ENCODE results near the gene IGFL2. TPM values are rescaled to one million over a fixed set of nuclear protein-coding genes. Genes with fewer than 3 reads are reported as not detected.

IGFL2 gene
- total RNA-seq, 1 experiment from 2014 or later, result not detected

GRCh38 chr19:46186101-46186716 lies 38.2 kb downstream of the IGFL2 start:
- H3K27ac ChIP-seq (ENCODE audit: low read length), result no peak overlapping the region
- H3K4me1 ChIP-seq (ENCODE audit: control insufficient read depth, insufficient read depth, low read length), result no peaks in the 10 kb centered on the region
- DNase-seq (ENCODE audit: low read depth, low spot score) (no peak), ATAC-seq (no peak)
- BruUV-seq (replicated peaks), result no TSS peak
- no peak for TF ChIP-seq SIN3A (IDR thresholded peaks at IDR 0.05; ENCODE audit: borderline replicate concordance, insufficient read depth, low read depth, low read length)
- no peak for TF ChIP-seq REST (IDR thresholded peaks at IDR 0.05; ENCODE audit: insufficient read depth in 1 of 2, low read depth in 2 of 2, low read length in 1 of 2)
- TF ChIP-seq TCF7L2 (IDR thresholded peaks at IDR 0.05; ENCODE audit: low read depth, low read length), result no peak
- TF ChIP-seq CTCF (IDR thresholded peaks at IDR 0.05), result no peak
- TF ChIP-seq POLR2AphosphoS5 (IDR thresholded peaks at IDR 0.05; ENCODE audit: low read depth, low read length), result no peak
- no peaks in the 10 kb centered on the region for H3K9me3 ChIP-seq (ENCODE audit: control insufficient read depth, insufficient read depth, low read depth, low read length)
- intact Hi-C loops (cut with micrococcal nuclease; ENCODE audit: unreplicated experiment), result no loop called here
- H3K27me3 ChIP-seq (ENCODE audit: control insufficient read depth, insufficient read depth, low read length), result no peaks in the 10 kb centered on the region; the same call in 1 of the 2 replicates
- POLR2A ChIA-PET, result no interaction called here
- no peaks in the 10 kb centered on the region for H3K36me3 ChIP-seq (ENCODE audit: control insufficient read depth, insufficient read depth, low read length)
- CTCF ChIA-PET, result no interaction called here
- in situ Hi-C loops (cut with HindIII; ENCODE audit: low pct_unique_long_range_greater_than_20kb, low sequenced_read_pairs), result no loop called here
- H3K4me3 ChIP-seq (ENCODE audit: low read depth in 2 of 2, low read length in 2 of 2), result no peak overlapping the region

GRCh38 chr19:46186717-46187101 lies 38.7 kb downstream of the IGFL2 start:
- H3K36me3 ChIP-seq (ENCODE audit: control insufficient read depth, insufficient read depth, low read length), result no peaks in the 10 kb centered on the region
- H3K4me1 ChIP-seq (ENCODE audit: control insufficient read depth, insufficient read depth, low read length), result no peaks in the 10 kb centered on the region
- ChIA-PET POLR2A (no interaction called here), CTCF (no interaction called here)
- BruUV-seq (replicated peaks), result no TSS peak
- TF ChIP-seq SIN3A (IDR thresholded peaks at IDR 0.05; ENCODE audit: borderline replicate concordance, insufficient read depth, low read depth, low read length) (no peak), CTCF (IDR thresholded peaks at IDR 0.05) (no peak), TCF7L2 (IDR thresholded peaks at IDR 0.05; ENCODE audit: low read depth, low read length) (no peak), POLR2AphosphoS5 (IDR thresholded peaks at IDR 0.05; ENCODE audit: low read depth, low read length) (no peak), REST (IDR thresholded peaks at IDR 0.05; ENCODE audit: insufficient read depth in 1 of 2, low read depth in 2 of 2, low read length in 1 of 2) (no peak)
- no peaks in the 10 kb centered on the region for H3K9me3 ChIP-seq (ENCODE audit: control insufficient read depth, insufficient read depth, low read depth, low read length)
- in situ Hi-C loops (cut with HindIII; ENCODE audit: low pct_unique_long_range_greater_than_20kb, low sequenced_read_pairs) (no loop called here), intact Hi-C loops (cut with micrococcal nuclease; ENCODE audit: unreplicated experiment) (no loop called here)
- no peak for ATAC-seq
- H3K27ac ChIP-seq (ENCODE audit: low read length), result no peak overlapping the region
- H3K4me3 ChIP-seq (ENCODE audit: low read depth in 2 of 2, low read length in 2 of 2), result no peak overlapping the region
- no peaks in the 10 kb centered on the region; the same call in 1 of the 2 replicates for H3K27me3 ChIP-seq (ENCODE audit: control insufficient read depth, insufficient read depth, low read length)
- DNase-seq (ENCODE audit: low read depth, low spot score), result no peak

Measured in Panc1 (cell line).